Daoy (cell line): ENCODE measurements around the gene ATOH7. TPM values are rescaled to one million over a fixed set of nuclear protein-coding genes. Genes with fewer than 3 reads are reported as not detected.
"Not testable (repeated sequence)": the region's sequence is repeated elsewhere in the genome, so short reads cannot be mapped to it uniquely, and the experiment has no call there.

ENCODE experiments used
- DNase-seq: peaks from one replicate; pipeline ENCODE4 v3.0.0-alpha.2; 2015; ENCODE audit warnings: low read depth
- total RNA-seq: library from RNA; depleted of rRNA; stranded (reverse); fragments of >200 nt; shearing (Covaris generic); gene quantifications from 2 replicates; pipeline ENCODE4 v1.2.3, GENCODE V29; 2014

The ATOH7 gene
- total RNA-seq, 1 experiment from 2014 or later = not detected

GRCh38 chr10:68237173-68237572 is 5.3 kb upstream of the ATOH7 start:
- DNase-seq = no peak

- DNase-seq = no peak
Measured at GRCh38 chr10:68235581-68235980, 3.7 kb upstream of the ATOH7 start.

- no peak for DNase-seq
Measured at GRCh38 chr10:68235111-68235510, 3.2 kb upstream of the ATOH7 start.

- DNase-seq = no peak
Measured at GRCh38 chr10:68233046-68233445, 1.1 kb upstream of the ATOH7 start.

- peak; percentile 81 for DNase-seq
Measured at GRCh38 chr10:68231106-68231816, 652 bp downstream of the ATOH7 start.

GRCh38 chr10:68230268-68230667 is 1.6 kb downstream of the ATOH7 start:
- no peak for DNase-seq

GRCh38 chr10:68224810-68225209 is 7.1 kb downstream of the ATOH7 start:
- DNase-seq = no peak

- DNase-seq = no peak
Measured at GRCh38 chr10:68223535-68224165, 8.3 kb downstream of the ATOH7 start.

- DNase-seq = no peak
Measured at GRCh38 chr10:68222391-68222790, 9.5 kb downstream of the ATOH7 start.

- no peak for DNase-seq
Measured at GRCh38 chr10:68221196-68221595, 10.7 kb downstream of the ATOH7 start.

GRCh38 chr10:68218786-68219185 is 13.1 kb downstream of the ATOH7 start:
- DNase-seq = no peak

GRCh38 chr10:68212721-68213352 is 19.1 kb downstream of the ATOH7 start:
- DNase-seq = no peak

GRCh38 chr10:68211669-68212068 is 20.2 kb downstream of the ATOH7 start:
- no peak for DNase-seq

GRCh38 chr10:68208424-68209042 is 23.4 kb downstream of the ATOH7 start:
- DNase-seq = peak; percentile 73

- peak; percentile 72 for DNase-seq
Measured at GRCh38 chr10:68202960-68203353, 29.0 kb downstream of the ATOH7 start.

- no peak for DNase-seq
Measured at GRCh38 chr10:68196701-68197100, 35.2 kb downstream of the ATOH7 start.

GRCh38 chr10:68195776-68196175 is 36.1 kb downstream of the ATOH7 start:
- DNase-seq = not testable (repeated sequence)

GRCh38 chr10:68194290-68194689 is 37.6 kb downstream of the ATOH7 start:
- DNase-seq = no peak

- no peak for DNase-seq
Measured at GRCh38 chr10:68192113-68192512, 39.8 kb downstream of the ATOH7 start.

- no peak for DNase-seq
Measured at GRCh38 chr10:68188835-68189234, 43.1 kb downstream of the ATOH7 start.

- DNase-seq = no peak
Measured at GRCh38 chr10:68185085-68185484, 46.8 kb downstream of the ATOH7 start.

GRCh38 chr10:68184546-68184945 is 47.4 kb downstream of the ATOH7 start:
- no peak for DNase-seq
